Activated CD8-positive, alpha-beta T cell treated with anti-CD3 and anti-CD28 coated beads for 36 hours (primary cell): ENCODE data around the gene HECTD4. TPM values are rescaled to one million over a fixed set of nuclear protein-coding genes. Genes with fewer than 3 reads are reported as not detected.

Experiments used
- ATAC-seq: fragments of 200-7000 bp; cut with Tn5 transposase; one replicate; pipeline ENCODE4 v1.10.0; 2021; ENCODE audit warnings: mild to moderate bottlenecking, moderate library complexity
- CTCF ChIA-PET: fragments of 350-600 bp; sonication (Branson Sonifier 250); formaldehyde crosslinking; loops from one replicate; lab custom pipeline; 2021; ENCODE audit warnings: antibody characterized with exemption; lab: Charles Lee
- POLR2A ChIA-PET: fragments of 350-600 bp; sonication (Branson Sonifier 250); formaldehyde crosslinking; loops from one replicate; lab custom pipeline; 2021; ENCODE audit warnings: antibody characterized with exemption; lab: Charles Lee
- DNase-seq: peaks from one replicate; pipeline ENCODE4 v3.0.0-alpha.2; 2020
- H3K27ac Mint-ChIP-seq: one replicate; pipeline ENCODE4 v1.8.0; 2021; ENCODE audit warnings: mild to moderate bottlenecking, mixed read lengths
- H3K27me3 Mint-ChIP-seq: one replicate; pipeline ENCODE4 v1.8.0; 2021; ENCODE audit warnings: mixed read lengths
- H3K36me3 Mint-ChIP-seq: one replicate; pipeline ENCODE4 v1.8.0; 2021; ENCODE audit warnings: low read depth, mixed read lengths
- H3K4me1 Mint-ChIP-seq: one replicate; pipeline ENCODE4 v1.8.0; 2021; ENCODE audit warnings: low read depth, mixed read lengths
- H3K4me3 Mint-ChIP-seq: one replicate; pipeline ENCODE4 v1.8.0; 2021; ENCODE audit warnings: mild to moderate bottlenecking, moderate library complexity, mixed read lengths
- H3K9me3 Mint-ChIP-seq: one replicate; pipeline ENCODE4 v1.8.0; 2021; ENCODE audit warnings: mixed read lengths
- CTCF ChIP-seq: fragments of 200-600 bp; IDR thresholded peaks from one replicate; pipeline ENCODE4 v1.8.0; 2022; ENCODE audit warnings: antibody characterized with exemption, mild to moderate bottlenecking
- intact Hi-C: fragments of 100-400 bp; cut with micrococcal nuclease; formaldehyde crosslinking; loops from one replicate; pipeline ENCODE4 v1.10.0; 2022
- total RNA-seq, 2 experiments: library from RNA; stranded (reverse); gene quantifications; one replicate each; pipeline ENCODE4 v1.2.3, GENCODE V29; 2021

HECTD4 gene
- total RNA-seq, 2 experiments from 2014 or later = 18.2 to 22.6 TPM

- DNase-seq (no peak), ATAC-seq (no peak)
- Mint-ChIP-seq H3K27ac (no peak overlapping the region), H3K9me3 (no peaks in the 10 kb centered on the region), H3K27me3 (no peaks in the 10 kb centered on the region), H3K36me3 (peaks cover 16% of the 10 kb centered on the region), H3K4me3 (no peak overlapping the region), H3K4me1 (no peaks in the 10 kb centered on the region)
- intact Hi-C loops = no loop called here
- POLR2A ChIA-PET = no interaction called here
- no peak for TF ChIP-seq CTCF
- CTCF ChIA-PET = interaction anchor here (2.7 kb wide), 1 partner anchor 195 kb away, joined by 9 read pairs; no protein-coding TSS in a partner anchor
Measured at GRCh38 chr12:112192475-112192874, 189.8 kb downstream of the HECTD4 start.

DNA sequence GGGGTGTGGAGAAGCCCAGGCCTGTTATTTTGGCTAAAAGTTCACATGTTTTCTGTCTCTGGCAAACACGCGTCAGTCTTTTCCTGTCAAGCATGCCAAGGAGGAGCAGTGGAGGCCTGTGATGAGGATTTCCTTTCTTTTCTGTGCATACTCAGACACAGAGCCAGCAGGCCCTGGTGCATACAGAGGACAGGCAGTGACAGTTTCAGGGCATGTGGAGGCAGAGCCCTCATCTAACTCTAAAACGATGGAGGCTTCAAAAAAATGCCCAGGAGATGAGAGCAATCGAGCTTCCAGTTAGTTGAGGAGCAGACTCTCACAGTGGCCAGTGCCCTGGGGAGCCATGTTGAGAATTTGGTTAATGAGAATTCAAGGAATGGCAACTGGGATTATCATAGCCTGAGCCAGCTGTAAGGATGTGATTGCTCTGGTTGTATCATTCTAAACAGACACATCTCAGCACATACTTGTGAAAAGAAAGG, 190.3 kb downstream of the HECTD4 start:
- intact Hi-C loops = no loop called here
- Mint-ChIP-seq H3K27me3 (no peaks in the 10 kb centered on the region), H3K4me3 (no peak overlapping the region), H3K9me3 (no peaks in the 10 kb centered on the region), H3K27ac (no peak overlapping the region), H3K36me3 (peaks cover 16% of the 10 kb centered on the region), H3K4me1 (no peaks in the 10 kb centered on the region)
- no peak for ATAC-seq
- no peak for TF ChIP-seq CTCF
- DNase-seq = no peak
- CTCF ChIA-PET = interaction anchor here (2.7 kb wide), 1 partner anchor 195 kb away, joined by 9 read pairs; no protein-coding TSS in a partner anchor
- POLR2A ChIA-PET = interaction anchor here (1.2 kb wide), 1 partner anchor 23 kb away, joined by 3 read pairs; no protein-coding TSS in a partner anchor

DNA sequence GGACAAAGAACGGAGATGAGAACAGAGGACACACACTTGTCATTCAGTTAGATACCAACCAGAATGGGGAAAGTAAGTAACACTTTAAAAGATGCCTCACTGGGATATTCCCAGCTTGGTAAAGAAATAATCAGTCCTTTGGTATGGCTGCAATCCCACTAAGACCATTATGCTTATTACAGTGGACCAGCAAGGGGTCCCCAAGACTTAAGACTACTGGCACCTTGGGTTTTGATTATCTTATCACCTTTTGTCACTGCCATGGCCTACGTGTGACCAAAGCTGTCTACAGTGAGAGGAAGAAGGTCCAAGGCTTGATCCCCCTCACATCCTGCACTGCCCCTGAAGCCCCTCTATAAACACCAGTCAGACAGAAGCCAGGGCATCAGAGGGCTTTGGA, 191.0 kb downstream of the HECTD4 start:
- CTCF ChIA-PET = no interaction called here
- intact Hi-C loops = no loop called here
- no peak overlapping the region for H3K27ac Mint-ChIP-seq

DNA sequence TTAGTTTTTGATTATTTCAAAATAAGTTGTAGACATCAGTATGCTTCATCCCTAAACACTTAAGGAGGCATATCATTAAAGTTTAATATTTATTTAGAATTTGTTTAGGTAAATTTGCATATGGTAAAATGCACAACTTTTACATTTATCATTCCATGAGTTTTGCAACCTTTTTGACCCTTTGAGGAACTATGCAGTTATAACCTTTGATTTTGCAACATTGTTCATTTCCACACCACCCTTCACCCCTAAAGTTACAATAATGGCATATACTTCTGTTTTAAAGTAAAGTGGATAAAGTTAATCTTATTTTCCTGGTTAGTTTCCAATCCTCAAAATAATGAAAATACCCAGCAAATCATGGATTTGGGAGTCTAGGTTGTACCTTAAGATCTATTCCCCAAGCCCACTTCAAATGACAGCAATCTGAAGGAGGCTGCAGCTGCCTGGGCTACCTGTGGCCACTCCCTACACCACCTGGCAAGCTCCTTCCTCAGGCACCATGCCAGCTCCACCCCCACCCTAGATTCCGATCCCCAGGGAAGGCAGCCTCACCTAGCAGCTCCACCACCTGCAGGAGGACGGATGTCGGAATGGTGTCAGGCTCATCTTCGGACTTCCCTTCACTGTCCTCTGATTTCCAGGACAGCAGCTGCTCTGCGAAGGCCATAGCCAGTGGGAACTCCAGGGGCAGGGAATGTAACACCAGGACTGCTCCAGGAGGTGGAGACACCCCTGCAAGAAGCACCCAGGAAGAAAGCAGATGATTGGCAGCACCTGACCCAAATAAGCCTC, 191.8 kb downstream of the HECTD4 start:
- ATAC-seq (no peak), DNase-seq (no peak)
- H3K4me3 Mint-ChIP-seq = no peak overlapping the region
- no peaks in the 10 kb centered on the region for H3K27me3 Mint-ChIP-seq
- intact Hi-C loops = no loop called here
- no peaks in the 10 kb centered on the region for H3K4me1 Mint-ChIP-seq
- ChIA-PET CTCF (no interaction called here), POLR2A (interaction anchor here (1.2 kb wide), 1 partner anchor 24 kb away, joined by 3 read pairs; no protein-coding TSS in a partner anchor)
- H3K9me3 Mint-ChIP-seq = no peaks in the 10 kb centered on the region
- TF ChIP-seq CTCF = no peak
- peaks cover 16% of the 10 kb centered on the region for H3K36me3 Mint-ChIP-seq
- no peak overlapping the region for H3K27ac Mint-ChIP-seq

More for the DNA sequence above, 191.0 kb downstream of the HECTD4 start:
- H3K4me3 Mint-ChIP-seq = no peak overlapping the region
- no peaks in the 10 kb centered on the region for H3K27me3 Mint-ChIP-seq
- no peaks in the 10 kb centered on the region for H3K9me3 Mint-ChIP-seq
- POLR2A ChIA-PET = interaction anchor here (1.2 kb wide), 1 partner anchor 23 kb away, joined by 3 read pairs; no protein-coding TSS in a partner anchor
- ATAC-seq = no peak
- no peak for TF ChIP-seq CTCF
- no peaks in the 10 kb centered on the region for H3K4me1 Mint-ChIP-seq
- DNase-seq = no peak
- peaks cover 16% of the 10 kb centered on the region for H3K36me3 Mint-ChIP-seq
